ENCODE measurements around the gene GRID1.

GRID1 gene

DNA sequence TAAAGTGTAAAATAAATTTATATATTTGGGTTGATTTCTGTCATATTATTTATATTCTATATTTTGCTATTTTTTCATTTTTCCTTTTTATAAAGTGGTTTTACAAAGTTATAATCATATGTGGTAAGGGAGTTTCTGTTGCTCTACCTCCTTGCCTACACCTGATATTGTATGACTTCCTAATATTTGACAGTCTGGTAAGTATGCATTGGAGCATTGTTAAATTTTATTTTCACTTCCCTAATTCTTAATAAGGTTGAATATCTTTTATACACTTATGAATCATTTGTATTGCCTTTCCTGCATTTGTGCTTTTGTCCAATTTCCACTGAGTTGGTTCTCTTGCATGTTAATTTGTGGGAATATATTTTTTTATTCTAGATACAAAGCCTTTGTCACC is 492.4 kb downstream of the GRID1 start:
- peaks cover 3% of the 10 kb centered on the region for H3K9me3 Mint-ChIP-seq
- H3K27ac Mint-ChIP-seq, result no peak overlapping the region
- H3K27me3 Mint-ChIP-seq, result peaks cover 20% of the 10 kb centered on the region
- peaks cover 2% of the 10 kb centered on the region for H3K36me3 Mint-ChIP-seq
- no peak overlapping the region for H3K4me3 Mint-ChIP-seq
- DNase-seq (ENCODE audit: low spot score in 2 of 2) (no peak), ATAC-seq (ENCODE audit: low read depth) (peak; percentile 78)
- peaks cover 7% of the 10 kb centered on the region for H3K4me1 Mint-ChIP-seq

- Mint-ChIP-seq H3K27me3 (peaks cover 26% of the 10 kb centered on the region), H3K9me3 (peaks cover 3% of the 10 kb centered on the region), H3K4me3 (no peak overlapping the region), H3K4me1 (peaks cover 7% of the 10 kb centered on the region), H3K27ac (no peak overlapping the region), H3K36me3 (peaks cover 2% of the 10 kb centered on the region)
- DNase-seq (ENCODE audit: low spot score in 2 of 2) (no peak), ATAC-seq (ENCODE audit: low read depth) (no peak)
Measured at GRCh38 chr10:85873063-85873462, 493.5 kb downstream of the GRID1 start.

- no peak overlapping the region for H3K27ac Mint-ChIP-seq
- H3K4me3 Mint-ChIP-seq, result no peak overlapping the region
- ATAC-seq (ENCODE audit: low read depth) (no peak), DNase-seq (ENCODE audit: low spot score in 2 of 2) (no peak)
- no peaks in the 10 kb centered on the region for H3K9me3 Mint-ChIP-seq
- peaks cover 20% of the 10 kb centered on the region for H3K27me3 Mint-ChIP-seq
- H3K4me1 Mint-ChIP-seq, result peaks cover 6% of the 10 kb centered on the region
- no peaks in the 10 kb centered on the region for H3K36me3 Mint-ChIP-seq
Measured at GRCh38 chr10:85868627-85869499, 497.7 kb downstream of the GRID1 start.

- ATAC-seq (ENCODE audit: low read depth), result no peak
- H3K4me1 Mint-ChIP-seq, result no peaks in the 10 kb centered on the region
- no peak overlapping the region for H3K27ac Mint-ChIP-seq
- peaks cover 12% of the 10 kb centered on the region for H3K27me3 Mint-ChIP-seq
- no peaks in the 10 kb centered on the region for H3K36me3 Mint-ChIP-seq
- H3K9me3 Mint-ChIP-seq, result no peaks in the 10 kb centered on the region
- H3K4me3 Mint-ChIP-seq, result no peak overlapping the region
- DNase-seq (ENCODE audit: low spot score in 2 of 2), result no peak
Measured at GRCh38 chr10:85864868-85865526, 501.6 kb downstream of the GRID1 start.

- ATAC-seq (ENCODE audit: low read depth) (no peak), DNase-seq (ENCODE audit: low spot score in 2 of 2) (no peak)
- Mint-ChIP-seq H3K27ac (no peak overlapping the region), H3K4me3 (no peak overlapping the region), H3K36me3 (no peaks in the 10 kb centered on the region), H3K9me3 (no peaks in the 10 kb centered on the region), H3K4me1 (no peaks in the 10 kb centered on the region), H3K27me3 (peaks cover 16% of the 10 kb centered on the region)
Measured at GRCh38 chr10:85864173-85864549, 502.4 kb downstream of the GRID1 start.

DNA sequence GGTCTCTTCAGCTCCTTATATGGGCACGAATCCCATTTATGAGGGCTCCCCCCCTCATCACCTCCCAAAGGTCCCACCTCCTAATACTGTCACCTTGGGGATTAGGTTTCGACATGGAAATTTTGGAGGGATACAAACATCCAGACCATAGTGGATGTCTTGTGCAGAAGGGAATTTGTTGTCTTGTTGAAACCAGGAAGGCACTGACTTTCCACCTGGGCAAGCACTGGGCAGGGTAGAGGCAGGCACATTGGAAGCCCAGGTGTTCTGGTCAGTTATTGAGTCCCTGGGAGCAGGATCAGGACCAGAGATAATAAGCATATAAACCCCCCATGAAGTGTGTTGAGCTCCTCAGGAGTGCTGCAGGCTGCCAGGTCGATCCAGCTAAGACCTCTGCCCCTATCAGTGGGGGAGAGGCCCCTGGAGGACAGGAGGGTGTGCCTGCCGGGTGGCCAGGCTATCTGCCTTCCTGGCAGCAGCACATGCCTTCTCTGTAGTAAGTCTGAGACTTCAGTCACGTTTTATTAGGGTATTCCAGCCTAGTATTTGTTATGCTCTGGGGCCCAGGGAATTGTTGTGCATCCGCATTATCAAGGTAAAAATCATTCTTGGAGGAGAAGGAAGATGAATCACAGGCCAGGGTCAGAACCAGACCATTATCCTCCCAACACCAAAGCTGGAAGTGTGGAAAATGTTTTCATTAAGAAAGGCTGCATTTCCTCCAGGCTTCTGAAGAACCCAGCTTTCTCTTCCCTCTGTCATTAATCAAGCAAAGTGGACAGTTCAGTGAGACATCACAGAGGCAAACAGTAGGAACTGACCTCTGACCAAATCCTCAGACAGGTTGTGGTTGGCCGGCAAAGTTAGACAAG is 503.1 kb downstream of the GRID1 start:
- no peaks in the 10 kb centered on the region for H3K36me3 Mint-ChIP-seq
- H3K27ac Mint-ChIP-seq, result no peak overlapping the region
- no peaks in the 10 kb centered on the region for H3K4me1 Mint-ChIP-seq
- ATAC-seq (ENCODE audit: low read depth) (no peak), DNase-seq (ENCODE audit: low spot score in 2 of 2) (no peak)
- no peaks in the 10 kb centered on the region for H3K9me3 Mint-ChIP-seq
- H3K27me3 Mint-ChIP-seq, result peaks cover 16% of the 10 kb centered on the region
- no peak overlapping the region for H3K4me3 Mint-ChIP-seq

- no peaks in the 10 kb centered on the region for H3K36me3 Mint-ChIP-seq
- peaks cover 12% of the 10 kb centered on the region for H3K27me3 Mint-ChIP-seq
- DNase-seq (ENCODE audit: low spot score in 2 of 2), result no peak
- no peak for ATAC-seq (ENCODE audit: low read depth)
- H3K9me3 Mint-ChIP-seq, result no peaks in the 10 kb centered on the region
- H3K4me3 Mint-ChIP-seq, result no peak overlapping the region
- H3K4me1 Mint-ChIP-seq, result no peaks in the 10 kb centered on the region
- H3K27ac Mint-ChIP-seq, result no peak overlapping the region
Measured at GRCh38 chr10:85862771-85863170, 503.8 kb downstream of the GRID1 start.

- no peaks in the 10 kb centered on the region for H3K36me3 Mint-ChIP-seq
- no peak overlapping the region for H3K4me3 Mint-ChIP-seq
- DNase-seq (ENCODE audit: low spot score in 2 of 2) (no peak), ATAC-seq (ENCODE audit: low read depth) (no peak)
- H3K27ac Mint-ChIP-seq, result no peak overlapping the region
- H3K9me3 Mint-ChIP-seq, result no peaks in the 10 kb centered on the region
- H3K27me3 Mint-ChIP-seq, result peaks cover 16% of the 10 kb centered on the region
- no peaks in the 10 kb centered on the region for H3K4me1 Mint-ChIP-seq
Measured at GRCh38 chr10:85861513-85862197, 504.9 kb downstream of the GRID1 start.

GRCh38 chr10:85859859-85860258 is 506.7 kb downstream of the GRID1 start:
- no peak overlapping the region for H3K27ac Mint-ChIP-seq
- ATAC-seq (ENCODE audit: low read depth) (no peak), DNase-seq (ENCODE audit: low spot score in 2 of 2) (no peak)
- no peaks in the 10 kb centered on the region for H3K36me3 Mint-ChIP-seq
- peaks cover 21% of the 10 kb centered on the region for H3K27me3 Mint-ChIP-seq
- no peaks in the 10 kb centered on the region for H3K4me1 Mint-ChIP-seq
- H3K4me3 Mint-ChIP-seq, result no peak overlapping the region
- H3K9me3 Mint-ChIP-seq, result no peaks in the 10 kb centered on the region

- DNase-seq (ENCODE audit: low spot score in 2 of 2) (no peak), ATAC-seq (ENCODE audit: low read depth) (no peak)
- Mint-ChIP-seq H3K4me3 (no peak overlapping the region), H3K27ac (no peak overlapping the region), H3K36me3 (no peaks in the 10 kb centered on the region), H3K4me1 (no peaks in the 10 kb centered on the region), H3K9me3 (no peaks in the 10 kb centered on the region), H3K27me3 (peaks cover 21% of the 10 kb centered on the region)
Measured at GRCh38 chr10:85858776-85859515, 507.6 kb downstream of the GRID1 start.

DNA sequence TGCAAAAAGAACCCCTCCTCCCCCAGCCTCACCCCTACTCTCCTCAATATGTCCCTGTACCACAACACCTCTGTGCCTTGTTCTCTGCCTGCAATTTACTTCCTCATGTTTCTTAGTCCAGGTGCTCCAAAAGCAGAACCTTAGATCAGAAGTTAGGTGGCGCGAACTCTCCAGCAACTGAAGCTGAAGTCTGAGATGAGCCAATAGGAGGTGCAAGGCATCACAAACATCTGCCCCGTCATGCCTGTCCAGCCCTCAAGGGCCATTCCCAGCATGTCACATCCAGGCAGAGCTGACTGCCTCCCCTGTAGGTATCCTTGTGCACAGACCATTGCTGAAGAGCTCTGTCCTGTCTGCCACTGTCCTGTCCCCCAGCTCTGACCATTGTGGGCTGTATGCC is 508.8 kb downstream of the GRID1 start:
- peaks cover 21% of the 10 kb centered on the region for H3K27me3 Mint-ChIP-seq
- no peak overlapping the region for H3K4me3 Mint-ChIP-seq
- no peaks in the 10 kb centered on the region for H3K9me3 Mint-ChIP-seq
- no peak for ATAC-seq (ENCODE audit: low read depth)
- H3K36me3 Mint-ChIP-seq, result no peaks in the 10 kb centered on the region
- DNase-seq (ENCODE audit: low spot score in 2 of 2), result no peak
- no peak overlapping the region for H3K27ac Mint-ChIP-seq
- no peaks in the 10 kb centered on the region for H3K4me1 Mint-ChIP-seq

GRCh38 chr10:85857305-85857704 is 509.3 kb downstream of the GRID1 start:
- H3K4me1 Mint-ChIP-seq, result no peaks in the 10 kb centered on the region
- H3K9me3 Mint-ChIP-seq, result no peaks in the 10 kb centered on the region
- no peaks in the 10 kb centered on the region for H3K36me3 Mint-ChIP-seq
- no peak overlapping the region for H3K27ac Mint-ChIP-seq
- ATAC-seq (ENCODE audit: low read depth) (no peak), DNase-seq (ENCODE audit: low spot score in 2 of 2) (no peak)
- H3K4me3 Mint-ChIP-seq, result no peak overlapping the region
- peaks cover 21% of the 10 kb centered on the region for H3K27me3 Mint-ChIP-seq

DNA sequence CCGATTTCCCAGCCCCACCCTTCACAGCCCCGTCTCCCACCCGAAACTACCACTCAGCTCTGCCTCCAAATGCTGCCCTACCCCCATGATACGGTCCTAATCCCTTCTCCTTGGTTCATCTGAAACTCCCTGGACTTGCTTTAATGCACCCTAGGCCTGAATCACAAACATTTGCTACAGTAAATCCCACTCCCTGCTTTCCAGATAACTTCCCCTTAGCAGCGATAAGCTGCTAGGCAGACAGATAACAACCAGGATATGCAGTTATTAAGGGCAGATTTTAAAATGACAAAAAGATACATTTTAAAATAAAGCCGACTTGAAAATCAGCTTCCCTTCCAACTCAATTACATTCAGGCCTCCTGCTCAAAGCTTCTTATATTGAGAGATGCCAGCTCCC is 514.7 kb downstream of the GRID1 start:
- H3K4me3 Mint-ChIP-seq, result no peak overlapping the region
- DNase-seq (ENCODE audit: low spot score in 2 of 2) (no peak), ATAC-seq (ENCODE audit: low read depth) (no peak)
- H3K27me3 Mint-ChIP-seq, result peaks cover 8% of the 10 kb centered on the region
- H3K4me1 Mint-ChIP-seq, result no peaks in the 10 kb centered on the region
- H3K9me3 Mint-ChIP-seq, result peaks cover 6% of the 10 kb centered on the region
- no peaks in the 10 kb centered on the region for H3K36me3 Mint-ChIP-seq
- H3K27ac Mint-ChIP-seq, result no peak overlapping the region
